Fibroblast of mammary gland (primary cell): ENCODE measurements around the gene KAT14.
"Not testable (repeated sequence)": the region's sequence is repeated elsewhere in the genome, so short reads cannot be mapped to it uniquely, and the experiment has no call there.

Source experiments
- DNase-seq: peaks from one replicate; pipeline ENCODE4 v3.0.0-alpha.2; 2010; ENCODE audit warnings: low read depth
- H3K4me3 ChIP-seq: 2 replicates; pipeline ENCODE4 v1.5.1; 2011; ENCODE audit warnings: low read depth, mild to moderate bottlenecking, low read length, moderate library complexity; ENCODE audit not compliant: control insufficient read depth
- CTCF ChIP-seq: conservative IDR thresholded peaks from 2 replicates; pipeline ENCODE4 v1.5.1; 2011; ENCODE audit warnings: low read depth, low read length, inconsistent platforms; ENCODE audit not compliant: control insufficient read depth, insufficient read depth

KAT14 gene

DNA sequence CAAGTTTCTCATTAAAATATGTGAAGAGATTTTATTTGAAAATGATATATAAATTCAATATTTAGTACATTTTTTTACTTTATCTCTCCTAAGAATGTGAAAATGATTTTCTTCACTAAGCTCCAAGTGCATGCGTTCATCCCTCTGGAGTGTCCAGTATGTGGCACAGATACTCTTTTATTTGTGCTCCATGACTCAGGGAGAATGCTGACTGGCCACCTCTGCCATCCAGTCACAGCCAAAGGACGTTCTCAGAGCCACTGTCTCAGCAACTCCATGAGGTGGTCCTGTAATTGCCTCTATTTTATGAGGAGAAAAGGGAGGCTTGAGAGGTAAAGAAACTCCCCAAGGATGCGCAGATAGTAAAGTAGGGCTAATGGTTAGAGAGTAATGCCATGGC is 58.3 kb downstream of the KAT14 start:
- no peak overlapping the region for H3K4me3 ChIP-seq
- DNase-seq, result no peak
- no peak for TF ChIP-seq CTCF

- no peak for TF ChIP-seq CTCF
- no peak overlapping the region for H3K4me3 ChIP-seq
- DNase-seq, result no peak
Observed at GRCh38 chr20:18197382-18198070, 59.9 kb downstream of the KAT14 start.

DNA sequence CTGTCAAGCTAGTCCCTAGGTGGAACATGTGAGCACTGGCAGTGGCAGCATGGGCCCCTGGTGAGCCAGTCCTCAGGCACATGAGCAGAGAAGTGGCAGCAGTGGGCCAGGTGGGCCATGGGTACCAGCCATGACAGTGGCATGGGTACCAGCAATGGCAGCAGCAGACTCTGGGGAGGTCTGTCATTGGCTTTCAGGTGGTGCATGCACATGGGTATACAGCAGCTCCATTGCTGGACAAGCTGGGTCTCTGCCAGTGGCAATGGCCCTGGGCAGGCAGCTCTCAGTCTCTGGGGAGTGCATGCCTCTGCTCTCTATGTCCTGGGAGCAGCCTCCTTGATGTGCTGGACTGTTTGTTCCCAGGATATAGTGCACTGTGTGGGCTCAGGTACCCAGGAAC is 65.3 kb downstream of the KAT14 start:
- no peak overlapping the region for H3K4me3 ChIP-seq
- no peak for TF ChIP-seq CTCF
- no peak for DNase-seq

GRCh38 chr20:18203700-18204099 is 66.0 kb downstream of the KAT14 start:
- not testable (repeated sequence) for H3K4me3 ChIP-seq, DNase-seq

GRCh38 chr20:18213002-18213401 is 75.3 kb downstream of the KAT14 start:
- DNase-seq, result no peak

GRCh38 chr20:18215566-18215965 is 77.9 kb downstream of the KAT14 start:
- no peak for DNase-seq
- no peak for TF ChIP-seq CTCF
- no peak overlapping the region for H3K4me3 ChIP-seq

More at GRCh38 chr20:18213002-18213401, 75.3 kb downstream of the KAT14 start:
- no peak for TF ChIP-seq CTCF
- no peak overlapping the region for H3K4me3 ChIP-seq

GRCh38 chr20:18218280-18218679 is 80.6 kb downstream of the KAT14 start:
- no peak overlapping the region for H3K4me3 ChIP-seq
- no peak for TF ChIP-seq CTCF
- no peak for DNase-seq
